Ectodermal cell (in vitro differentiated cells): ENCODE results near the gene ADARB2.

Experiments
- H3K27ac ChIP-seq: 2 replicates; pipeline ENCODE4 v1.7.0; 2013; ENCODE audit warnings: mild to moderate bottlenecking, low read depth, low read length; ENCODE audit not compliant: insufficient read depth, poor library complexity, severe bottlenecking
- H3K27me3 ChIP-seq: 2 replicates; pipeline ENCODE4 v1.7.0; 2013; ENCODE audit warnings: mild to moderate bottlenecking, low read length; ENCODE audit not compliant: insufficient read depth, control insufficient read depth, poor library complexity, severe bottlenecking
- H3K36me3 ChIP-seq: one replicate; pipeline ENCODE4 v1.7.0; 2013; ENCODE audit warnings: low read length; ENCODE audit not compliant: control insufficient read depth, insufficient read depth
- H3K4me1 ChIP-seq: one replicate; pipeline ENCODE4 v1.7.0; 2013; ENCODE audit warnings: low read length; ENCODE audit not compliant: control insufficient read depth, insufficient read depth
- H3K4me3 ChIP-seq: 2 replicates; pipeline ENCODE4 v1.7.0; 2013; ENCODE audit warnings: low read depth, low read length, control low read depth; ENCODE audit not compliant: insufficient read depth
- H3K9me3 ChIP-seq: 2 replicates; pipeline ENCODE4 v1.7.0; 2013; ENCODE audit warnings: mild to moderate bottlenecking, low read length, moderate library complexity; ENCODE audit not compliant: control insufficient read depth
- WGBS, 2 experiments: methylation state at CpG; one replicate each; pipeline ENCODE4 v1.1.7; 2013; ENCODE audit warnings: missing lambda C conversion rate in 2 of 2; 5-methylcytosine and 5-hydroxymethylcytosine counted together

Gene ADARB2

GRCh38 chr10:1310271-1310789 is 427.0 kb downstream of the ADARB2 start:
- H3K27ac ChIP-seq, result no peak overlapping the region
- H3K36me3 ChIP-seq, result no peaks in the 10 kb centered on the region
- H3K4me3 ChIP-seq, result no peak overlapping the region
- 28 to 30% methylated on average over 9 of the region's 9 CpGs for WGBS, 2 experiments
- no peaks in the 10 kb centered on the region for H3K4me1 ChIP-seq
- no peaks in the 10 kb centered on the region for H3K27me3 ChIP-seq
- no peaks in the 10 kb centered on the region for H3K9me3 ChIP-seq

- WGBS, 2 experiments, result 37 to 41% methylated on average over 7 of the region's 7 CpGs
- no peaks in the 10 kb centered on the region for H3K9me3 ChIP-seq
- no peak overlapping the region for H3K4me3 ChIP-seq
- H3K27me3 ChIP-seq, result no peaks in the 10 kb centered on the region
- no peak overlapping the region for H3K27ac ChIP-seq
- no peaks in the 10 kb centered on the region for H3K4me1 ChIP-seq
- no peaks in the 10 kb centered on the region for H3K36me3 ChIP-seq
Measured at GRCh38 chr10:1309617-1310270, 427.6 kb downstream of the ADARB2 start.

DNA sequence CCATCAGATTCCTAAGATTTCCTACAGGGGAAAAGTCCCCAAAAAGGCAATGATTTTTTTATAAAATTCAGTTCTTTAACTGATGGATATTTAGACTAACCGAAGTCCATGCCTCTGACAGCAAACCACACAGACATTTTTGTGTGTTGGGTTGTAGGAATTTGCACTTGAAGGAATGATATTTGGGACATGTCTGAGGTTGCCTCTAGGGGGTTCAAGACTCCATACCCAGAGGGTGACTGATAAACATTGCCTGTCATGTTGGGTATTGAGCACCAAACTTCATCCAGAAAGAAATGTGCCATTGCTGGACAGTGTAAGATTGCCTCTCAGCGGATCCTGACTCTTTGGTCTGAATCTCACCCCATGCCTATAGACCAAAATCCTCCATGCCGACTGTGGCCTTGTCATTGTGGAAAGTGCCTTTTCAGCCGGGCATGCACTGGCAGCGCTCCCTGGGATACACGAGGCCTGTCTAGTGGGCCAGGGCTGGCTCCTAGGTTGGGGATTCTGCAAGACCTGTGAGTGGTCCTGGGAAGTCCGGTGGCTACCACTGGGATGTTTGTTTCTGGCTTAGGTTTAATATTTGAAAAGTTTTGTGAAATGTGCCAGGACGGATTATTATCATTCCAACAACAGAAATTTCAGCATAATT is 428.2 kb downstream of the ADARB2 start:
- H3K27me3 ChIP-seq, result no peaks in the 10 kb centered on the region
- no peak overlapping the region for H3K27ac ChIP-seq
- WGBS, 2 experiments, result 91% methylated on average over 8 of the region's 8 CpGs
- no peak overlapping the region for H3K4me3 ChIP-seq
- H3K36me3 ChIP-seq, result no peaks in the 10 kb centered on the region
- H3K4me1 ChIP-seq, result no peaks in the 10 kb centered on the region
- H3K9me3 ChIP-seq, result no peaks in the 10 kb centered on the region

DNA sequence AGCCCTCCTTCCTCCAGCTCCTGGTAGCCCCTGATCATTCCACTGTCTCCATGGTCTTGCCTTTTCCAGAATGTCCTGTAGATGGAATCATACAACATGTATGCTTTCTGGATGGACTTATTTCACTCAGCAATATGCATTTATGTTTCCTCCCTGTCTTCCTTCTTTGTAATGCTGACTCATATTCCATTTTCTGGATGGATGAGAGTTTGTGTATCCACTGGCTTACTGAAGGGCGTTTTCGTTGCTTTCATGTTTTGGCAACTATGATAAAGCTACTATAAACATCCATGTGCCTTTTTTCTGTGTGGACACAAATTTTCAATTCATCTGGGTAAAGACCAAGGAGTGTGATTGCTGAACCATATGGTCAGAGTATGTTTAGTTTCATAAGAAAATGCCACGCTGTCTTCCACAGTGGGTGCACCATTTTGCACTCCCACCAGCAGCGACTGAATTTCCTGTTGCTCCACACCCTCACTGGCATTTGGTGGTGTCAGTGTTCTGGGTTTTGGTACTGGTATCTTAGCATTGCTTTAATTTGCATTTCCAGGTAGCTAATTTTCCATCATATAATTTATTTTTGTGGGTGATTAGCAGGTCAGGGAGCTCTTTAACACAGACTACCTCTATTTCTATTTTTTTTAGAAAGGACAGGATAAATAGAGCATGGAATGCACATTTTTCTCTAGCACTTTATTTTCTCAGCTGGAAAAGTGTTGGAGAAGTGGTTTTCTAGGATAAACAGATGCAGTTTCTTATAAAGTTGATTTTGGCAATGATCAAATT is 429.0 kb downstream of the ADARB2 start:
- Histone ChIP-seq H3K4me3 (no peak overlapping the region), H3K4me1 (no peaks in the 10 kb centered on the region), H3K27me3 (no peaks in the 10 kb centered on the region), H3K9me3 (no peaks in the 10 kb centered on the region), H3K27ac (no peak overlapping the region), H3K36me3 (no peaks in the 10 kb centered on the region)
- WGBS, 2 experiments, result 88 to 90% methylated on average over 4 of the region's 4 CpGs

DNA sequence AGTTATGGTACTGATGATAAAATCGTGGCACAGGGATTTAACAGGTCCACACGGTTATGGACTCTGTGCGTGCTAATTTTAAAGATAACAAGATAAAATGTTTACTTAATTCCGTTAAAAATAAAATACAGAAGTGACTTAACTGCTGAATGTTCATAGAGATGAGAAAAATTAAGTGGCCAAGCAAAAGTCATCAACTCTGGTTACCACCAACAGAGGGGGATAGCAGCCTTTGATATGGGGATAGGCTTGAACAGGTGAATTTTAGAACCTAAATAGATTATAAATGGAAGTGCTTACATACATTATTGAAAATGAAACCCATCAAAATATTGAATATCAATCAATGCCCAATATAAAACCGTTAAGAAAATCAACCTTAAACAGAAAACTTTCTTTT is 436.2 kb downstream of the ADARB2 start:
- Histone ChIP-seq H3K27ac (no peak overlapping the region), H3K27me3 (no peaks in the 10 kb centered on the region), H3K9me3 (no peaks in the 10 kb centered on the region), H3K36me3 (no peaks in the 10 kb centered on the region), H3K4me3 (no peak overlapping the region), H3K4me1 (peaks cover 14% of the 10 kb centered on the region)
- WGBS, 2 experiments, result 91 to 94% methylated on average over 5 of the region's 5 CpGs

GRCh38 chr10:1300218-1300617 is 437.1 kb downstream of the ADARB2 start:
- no peak overlapping the region for H3K27ac ChIP-seq
- H3K36me3 ChIP-seq, result no peaks in the 10 kb centered on the region
- H3K4me3 ChIP-seq, result no peak overlapping the region
- WGBS, 2 experiments, result 82 to 83% methylated on average over 6 of the region's 6 CpGs
- H3K4me1 ChIP-seq, result peaks cover 14% of the 10 kb centered on the region
- H3K9me3 ChIP-seq, result no peaks in the 10 kb centered on the region
- no peaks in the 10 kb centered on the region for H3K27me3 ChIP-seq

DNA sequence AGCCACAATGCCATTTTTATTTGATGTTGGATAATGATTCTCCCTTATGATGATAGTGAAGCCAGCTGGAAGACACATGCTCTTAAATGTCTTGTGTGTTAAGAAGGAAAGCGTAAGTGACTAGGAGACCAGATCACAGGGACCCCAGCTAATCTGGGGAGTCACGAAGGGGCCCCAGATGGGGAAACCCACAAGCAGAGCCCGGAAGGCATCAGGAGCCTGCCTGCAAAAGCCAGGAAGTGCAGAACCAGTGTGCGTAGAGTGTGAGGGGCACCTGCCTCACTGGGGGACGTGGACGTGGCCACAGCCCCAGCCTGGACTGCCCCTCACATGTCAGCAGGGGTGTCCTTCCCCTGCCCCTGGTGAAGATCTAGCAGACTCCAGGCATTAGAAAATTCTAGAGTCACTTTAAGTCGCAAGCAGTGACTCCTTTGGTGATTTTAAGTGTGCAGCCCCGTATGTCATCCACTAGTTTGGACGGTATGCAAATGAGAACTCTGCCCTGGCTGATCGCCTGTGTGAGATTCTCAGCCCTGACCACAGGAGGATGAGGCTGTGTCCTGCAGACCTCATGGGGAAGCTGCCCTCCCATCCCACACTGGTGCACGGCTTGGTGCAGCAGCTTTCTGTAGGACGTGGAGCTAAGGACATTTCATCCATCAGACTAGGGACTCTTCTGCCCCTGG is 438.1 kb downstream of the ADARB2 start:
- Histone ChIP-seq H3K36me3 (no peaks in the 10 kb centered on the region), H3K27ac (no peak overlapping the region), H3K4me1 (peaks cover 22% of the 10 kb centered on the region), H3K27me3 (no peaks in the 10 kb centered on the region), H3K4me3 (no peak overlapping the region), H3K9me3 (no peaks in the 10 kb centered on the region)
- 84 to 85% methylated on average over 12 of the region's 12 CpGs for WGBS, 2 experiments

- no peaks in the 10 kb centered on the region for H3K36me3 ChIP-seq
- H3K4me1 ChIP-seq, result peaks cover 32% of the 10 kb centered on the region
- H3K27me3 ChIP-seq, result no peaks in the 10 kb centered on the region
- WGBS, 2 experiments, result 61 to 68% methylated on average over 11 to 14 of the region's 14 CpGs
- H3K9me3 ChIP-seq, result no peaks in the 10 kb centered on the region
- no peak overlapping the region for H3K4me3 ChIP-seq
- no peak overlapping the region for H3K27ac ChIP-seq
Measured at GRCh38 chr10:1297566-1298301, 439.6 kb downstream of the ADARB2 start.

DNA sequence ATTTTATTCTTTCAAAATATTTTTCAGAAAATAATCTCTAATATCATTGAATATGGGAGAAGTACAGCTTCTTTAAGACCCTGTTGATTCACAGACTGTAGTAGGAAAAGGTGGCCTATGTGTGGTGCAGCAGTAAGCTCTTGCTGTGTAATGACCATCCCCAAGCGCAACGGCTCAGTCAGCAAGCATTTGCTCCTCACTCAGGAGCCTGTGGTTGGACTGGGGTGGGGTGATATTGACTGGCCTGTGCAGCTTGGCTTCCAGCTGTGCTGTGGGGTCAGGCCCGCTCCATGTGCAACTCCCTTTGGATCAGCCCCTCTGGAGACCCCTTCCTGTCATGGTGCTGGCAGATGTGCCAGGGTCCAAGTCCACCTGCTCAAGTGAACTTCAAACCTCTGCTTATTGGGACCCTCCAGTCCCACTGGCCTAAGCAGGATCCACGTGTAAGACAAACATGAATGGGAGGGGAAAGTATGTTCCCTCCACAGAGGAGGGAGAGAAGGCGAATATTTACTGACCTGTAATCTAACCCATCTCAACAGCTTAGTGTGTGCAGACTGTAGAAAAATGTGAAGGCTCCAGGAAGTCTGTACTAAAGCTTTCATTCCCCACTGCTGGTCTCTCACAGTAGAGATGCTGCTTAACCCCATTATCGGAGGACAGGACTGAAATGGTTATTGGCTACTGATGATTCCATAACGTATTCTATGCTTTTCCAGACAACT is 441.4 kb downstream of the ADARB2 start:
- Histone ChIP-seq H3K27ac (no peak overlapping the region), H3K9me3 (no peaks in the 10 kb centered on the region), H3K4me3 (no peak overlapping the region), H3K36me3 (no peaks in the 10 kb centered on the region), H3K27me3 (no peaks in the 10 kb centered on the region), H3K4me1 (peaks cover 43% of the 10 kb centered on the region)
- WGBS, 2 experiments, result 96% methylated on average over 6 to 7 of the region's 7 CpGs
